Measurements from ENCODE around the gene MYO1D.

GRCh38 chr17:32847977-32848376 is 28.9 kb downstream of the MYO1D start:
- no peak for TF ChIP-seq CTCF (conservative IDR thresholded peaks at IDR 0.05; ENCODE audit: low read length)
- no peak for TF ChIP-seq EZH2phosphoT487 (IDR thresholded peaks at IDR 0.05; ENCODE audit: borderline replicate concordance, low read depth, low read length)
